Neural cell (in vitro differentiated cells): ENCODE results near the gene HIP1R. TPM values are rescaled to one million over a fixed set of nuclear protein-coding genes. Genes with fewer than 3 reads are reported as not detected.

Experiments
- H2AFZ ChIP-seq: fragments of 200-600, 300-800 bp; sonication (generic), shearing (Covaris generic); 2 replicates; pipeline ENCODE4 v1.6.0; 2014; ENCODE audit warnings: low read depth, mild to moderate bottlenecking, antibody characterized with exemption, low read length, moderate library complexity
- H3F3A ChIP-seq: fragments of 200-600 bp; shearing (Covaris generic); 2 replicates; pipeline ENCODE4 v1.6.1; 2016; ENCODE audit warnings: mild to moderate bottlenecking, moderate library complexity, mixed read lengths, antibody characterized with exemption, low read length; ENCODE audit not compliant: insufficient read depth, poor library complexity, severe bottlenecking
- H3K27ac ChIP-seq: fragments of 200-600, 300-800 bp; sonication (generic), shearing (Covaris generic); 2 replicates; pipeline ENCODE4 v1.5.1; 2014; ENCODE audit warnings: mild to moderate bottlenecking, low read length, moderate library complexity
- H3K27me3 ChIP-seq: fragments of 300-800, 200-600 bp; sonication (generic), shearing (Covaris generic); 2 replicates; pipeline ENCODE4 v1.6.0; 2014; ENCODE audit warnings: mild to moderate bottlenecking, low read depth, low read length, moderate library complexity; ENCODE audit not compliant: insufficient read depth
- H3K36me3 ChIP-seq: fragments of 300-800, 200-600 bp; sonication (generic), shearing (Covaris generic); 2 replicates; pipeline ENCODE4 v1.5.1; 2014; ENCODE audit warnings: mild to moderate bottlenecking, antibody characterized with exemption, low read length, moderate library complexity; ENCODE audit not compliant: insufficient read depth
- H3K4me2 ChIP-seq: fragments of 300-800, 200-600 bp; sonication (generic), shearing (Covaris generic); 2 replicates; pipeline ENCODE4 v1.6.0; 2014; ENCODE audit warnings: mild to moderate bottlenecking, low read length
- H3K4me3 ChIP-seq: fragments of 300-800, 200-600 bp; sonication (generic), shearing (Covaris generic); 2 replicates; pipeline ENCODE4 v1.5.1; 2014; ENCODE audit warnings: mild to moderate bottlenecking, low read length, moderate library complexity
- H3K79me2 ChIP-seq: fragments of 200-600 bp; shearing (Covaris generic); replicated peaks from 2 replicates; pipeline ENCODE4 v1.6.0; 2014; ENCODE audit warnings: mild to moderate bottlenecking, low read length, moderate library complexity; ENCODE audit not compliant: insufficient read depth
- H3K9ac ChIP-seq: fragments of 300-800, 200-600 bp; sonication (generic), shearing (Covaris generic); 2 replicates; pipeline ENCODE4 v1.6.1; 2016; ENCODE audit warnings: mild to moderate bottlenecking, low read length, mixed read lengths
- H3K9me2 ChIP-seq: fragments of 200-600 bp; shearing (Covaris generic); 2 replicates; pipeline ENCODE4 v1.6.1; 2016; ENCODE audit warnings: mild to moderate bottlenecking, low read length, mixed read lengths; ENCODE audit not compliant: insufficient read depth
- H3K9me3 ChIP-seq: fragments of 200-600, 300-800 bp; sonication (generic), shearing (Covaris generic); 2 replicates; pipeline ENCODE4 v1.6.1; 2016; ENCODE audit warnings: mild to moderate bottlenecking, mixed run types, low read length, moderate library complexity, mixed read lengths
- H4K20me1 ChIP-seq: fragments of 200-600 bp; shearing (Covaris generic); 2 replicates; pipeline ENCODE4 v1.6.1; 2016; ENCODE audit warnings: mild to moderate bottlenecking, mixed run types; ENCODE audit not compliant: insufficient read depth
- EP300 ChIP-seq: fragments of 450-650 bp; conservative IDR thresholded peaks from 2 replicates; pipeline ENCODE4 v1.6.1; 2014; ENCODE audit warnings: antibody characterized with exemption, mild to moderate bottlenecking, moderate library complexity; ENCODE audit not compliant: poor library complexity, severe bottlenecking
- EZH2 ChIP-seq: fragments of 200-600, 300-800 bp; shearing (Covaris generic), sonication (generic); IDR thresholded peaks from 2 replicates; pipeline ENCODE4 v1.6.1; 2014; ENCODE audit warnings: antibody characterized with exemption, low read length, borderline replicate concordance, mild to moderate bottlenecking; ENCODE audit not compliant: insufficient read depth, poor library complexity, severe bottlenecking
- MXI1 ChIP-seq: fragments of 450-650 bp; conservative IDR thresholded peaks from 2 replicates; pipeline ENCODE4 v1.6.1; 2014; ENCODE audit warnings: antibody characterized with exemption, mild to moderate bottlenecking; ENCODE audit not compliant: poor library complexity, severe bottlenecking
- POLR2AphosphoS5 ChIP-seq: IDR thresholded peaks from 2 replicates; pipeline ENCODE4 v1.6.1; 2012
- RAD21 ChIP-seq: fragments of 450-650 bp; conservative IDR thresholded peaks from 2 replicates; pipeline ENCODE4 v1.6.1; 2014; ENCODE audit warnings: antibody characterized with exemption, mild to moderate bottlenecking, moderate library complexity
- SMC3 ChIP-seq: fragments of 450-650 bp; conservative IDR thresholded peaks from 2 replicates; pipeline ENCODE4 v1.6.1; 2014; ENCODE audit warnings: antibody characterized with exemption, mild to moderate bottlenecking, moderate library complexity; ENCODE audit not compliant: poor library complexity
- TAF1 ChIP-seq: IDR thresholded peaks from 2 replicates; pipeline ENCODE4 v1.6.1; 2012; ENCODE audit warnings: low read depth
- polyA plus RNA-seq: library from polyadenylated mRNA; depleted of rRNA; stranded (reverse); fragments of >200 nt; gene quantifications from 2 replicates; pipeline ENCODE4 v1.2.3, GENCODE V29; 2014
- TF ChIP-seq, protein P1 (sequence below): IDR thresholded peaks from 2 replicates; pipeline ENCODE4 v1.6.1; 2012; ENCODE audit warnings: borderline replicate concordance
- TF ChIP-seq, protein P2 (sequence below): fragments of 450-650 bp; IDR thresholded peaks from 2 replicates; pipeline ENCODE4 v1.5.1; 2014; ENCODE audit warnings: antibody characterized with exemption, mild to moderate bottlenecking, moderate library complexity; ENCODE audit not compliant: poor library complexity, severe bottlenecking

HIP1R gene
- polyA plus RNA-seq, 1 donor from 2014 or later, result 270 TPM

DNA sequence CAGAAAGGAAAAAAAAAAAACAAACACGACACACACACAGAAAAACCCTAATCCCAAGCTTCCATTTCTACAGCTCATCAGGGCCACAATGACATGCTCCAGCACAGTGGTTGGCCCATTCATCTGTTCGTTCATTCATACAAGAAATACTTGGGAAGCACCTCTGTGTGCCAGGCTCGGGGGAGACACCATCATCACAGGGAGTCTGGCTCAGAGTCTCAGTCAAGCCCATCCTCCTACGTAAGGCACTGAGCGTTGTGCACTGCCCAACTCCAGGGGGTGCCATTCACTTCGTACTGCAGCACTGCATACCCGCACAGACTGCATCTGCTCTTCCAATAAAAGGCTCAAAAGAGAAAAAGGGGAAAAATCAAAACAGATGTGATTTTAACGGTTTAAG lies 45.4 kb downstream of the HIP1R start:
- TF ChIP-seq EP300 (no peak), EZH2 (no peak), SMC3 (peak; percentile 81), RAD21 (peak; percentile 80), POLR2AphosphoS5 (no peak), MXI1 (peak; percentile 27), TAF1 (no peak)
- TF ChIP-seq, protein P1, sequence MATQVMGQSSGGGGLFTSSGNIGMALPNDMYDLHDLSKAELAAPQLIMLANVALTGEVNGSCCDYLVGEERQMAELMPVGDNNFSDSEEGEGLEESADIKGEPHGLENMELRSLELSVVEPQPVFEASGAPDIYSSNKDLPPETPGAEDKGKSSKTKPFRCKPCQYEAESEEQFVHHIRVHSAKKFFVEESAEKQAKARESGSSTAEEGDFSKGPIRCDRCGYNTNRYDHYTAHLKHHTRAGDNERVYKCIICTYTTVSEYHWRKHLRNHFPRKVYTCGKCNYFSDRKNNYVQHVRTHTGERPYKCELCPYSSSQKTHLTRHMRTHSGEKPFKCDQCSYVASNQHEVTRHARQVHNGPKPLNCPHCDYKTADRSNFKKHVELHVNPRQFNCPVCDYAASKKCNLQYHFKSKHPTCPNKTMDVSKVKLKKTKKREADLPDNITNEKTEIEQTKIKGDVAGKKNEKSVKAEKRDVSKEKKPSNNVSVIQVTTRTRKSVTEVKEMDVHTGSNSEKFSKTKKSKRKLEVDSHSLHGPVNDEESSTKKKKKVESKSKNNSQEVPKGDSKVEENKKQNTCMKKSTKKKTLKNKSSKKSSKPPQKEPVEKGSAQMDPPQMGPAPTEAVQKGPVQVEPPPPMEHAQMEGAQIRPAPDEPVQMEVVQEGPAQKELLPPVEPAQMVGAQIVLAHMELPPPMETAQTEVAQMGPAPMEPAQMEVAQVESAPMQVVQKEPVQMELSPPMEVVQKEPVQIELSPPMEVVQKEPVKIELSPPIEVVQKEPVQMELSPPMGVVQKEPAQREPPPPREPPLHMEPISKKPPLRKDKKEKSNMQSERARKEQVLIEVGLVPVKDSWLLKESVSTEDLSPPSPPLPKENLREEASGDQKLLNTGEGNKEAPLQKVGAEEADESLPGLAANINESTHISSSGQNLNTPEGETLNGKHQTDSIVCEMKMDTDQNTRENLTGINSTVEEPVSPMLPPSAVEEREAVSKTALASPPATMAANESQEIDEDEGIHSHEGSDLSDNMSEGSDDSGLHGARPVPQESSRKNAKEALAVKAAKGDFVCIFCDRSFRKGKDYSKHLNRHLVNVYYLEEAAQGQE, result peak; percentile 38
- TF ChIP-seq, protein P2, sequence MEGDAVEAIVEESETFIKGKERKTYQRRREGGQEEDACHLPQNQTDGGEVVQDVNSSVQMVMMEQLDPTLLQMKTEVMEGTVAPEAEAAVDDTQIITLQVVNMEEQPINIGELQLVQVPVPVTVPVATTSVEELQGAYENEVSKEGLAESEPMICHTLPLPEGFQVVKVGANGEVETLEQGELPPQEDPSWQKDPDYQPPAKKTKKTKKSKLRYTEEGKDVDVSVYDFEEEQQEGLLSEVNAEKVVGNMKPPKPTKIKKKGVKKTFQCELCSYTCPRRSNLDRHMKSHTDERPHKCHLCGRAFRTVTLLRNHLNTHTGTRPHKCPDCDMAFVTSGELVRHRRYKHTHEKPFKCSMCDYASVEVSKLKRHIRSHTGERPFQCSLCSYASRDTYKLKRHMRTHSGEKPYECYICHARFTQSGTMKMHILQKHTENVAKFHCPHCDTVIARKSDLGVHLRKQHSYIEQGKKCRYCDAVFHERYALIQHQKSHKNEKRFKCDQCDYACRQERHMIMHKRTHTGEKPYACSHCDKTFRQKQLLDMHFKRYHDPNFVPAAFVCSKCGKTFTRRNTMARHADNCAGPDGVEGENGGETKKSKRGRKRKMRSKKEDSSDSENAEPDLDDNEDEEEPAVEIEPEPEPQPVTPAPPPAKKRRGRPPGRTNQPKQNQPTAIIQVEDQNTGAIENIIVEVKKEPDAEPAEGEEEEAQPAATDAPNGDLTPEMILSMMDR, result peak; percentile 85
- Histone ChIP-seq H2AFZ (peak overlapping the region; percentile 29), H3K9me2 (no peaks in the 10 kb centered on the region), H3K27me3 (no peaks in the 10 kb centered on the region), H3K9me3 (no peaks in the 10 kb centered on the region), H3K79me2 (peaks cover 66% of the 10 kb centered on the region), H3K27ac (peak overlapping the region; percentile 92), H4K20me1 (no peaks in the 10 kb centered on the region), H3K36me3 (no peaks in the 10 kb centered on the region), H3K9ac (peak overlapping the region; percentile 63), H3F3A (peaks cover 4% of the 10 kb centered on the region), H3K4me3 (peak overlapping the region; percentile 55), H3K4me2 (peak overlapping the region; percentile 43)

DNA sequence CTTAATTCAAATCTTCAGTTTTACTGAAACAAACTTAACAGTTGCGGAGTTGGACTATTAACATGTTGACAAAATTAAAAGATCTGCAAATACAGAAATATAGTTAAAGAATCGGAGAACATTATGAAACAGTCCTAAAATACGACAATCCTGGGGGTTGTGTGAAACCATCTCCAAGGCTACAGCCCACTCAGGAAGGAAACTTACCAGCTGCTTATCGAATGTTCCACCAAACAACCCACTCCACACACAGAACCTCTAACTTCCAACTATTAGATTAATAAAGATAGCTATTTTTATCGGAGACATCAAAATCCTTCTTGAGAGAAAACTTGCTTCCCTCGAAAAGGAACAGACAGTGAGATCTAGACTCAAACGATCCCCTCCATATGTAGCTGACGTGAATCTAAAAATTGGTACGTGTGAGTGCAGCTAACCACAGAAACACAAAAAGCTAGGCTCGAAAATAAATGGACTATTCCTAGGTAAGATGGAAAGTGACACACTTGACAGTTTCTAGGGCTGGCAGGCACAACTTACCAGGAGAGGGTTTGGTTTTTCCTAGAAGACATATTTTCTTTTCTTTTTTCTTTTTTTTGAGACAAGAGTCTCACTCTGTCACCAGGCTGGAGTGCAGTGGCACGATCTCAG lies 47.8 kb downstream of the HIP1R start:
- Histone ChIP-seq H3K9ac (no peak overlapping the region), H3K9me3 (no peaks in the 10 kb centered on the region), H3K36me3 (no peaks in the 10 kb centered on the region), H3K4me2 (no peak overlapping the region), H3K4me3 (no peak overlapping the region), H2AFZ (no peak overlapping the region), H4K20me1 (no peaks in the 10 kb centered on the region), H3K79me2 (peaks cover 65% of the 10 kb centered on the region), H3K9me2 (no peaks in the 10 kb centered on the region), H3K27ac (no peak overlapping the region), H3K27me3 (no peaks in the 10 kb centered on the region), H3F3A (peaks cover 4% of the 10 kb centered on the region)
- TF ChIP-seq, protein P2, result no peak
- no peak for TF ChIP-seq POLR2AphosphoS5
- TF ChIP-seq SMC3, result no peak
